ENCODE data around the gene PRR12. TPM values are rescaled to one million over a fixed set of nuclear protein-coding genes. Genes with fewer than 3 reads are reported as not detected.

Gene PRR12, protein sequence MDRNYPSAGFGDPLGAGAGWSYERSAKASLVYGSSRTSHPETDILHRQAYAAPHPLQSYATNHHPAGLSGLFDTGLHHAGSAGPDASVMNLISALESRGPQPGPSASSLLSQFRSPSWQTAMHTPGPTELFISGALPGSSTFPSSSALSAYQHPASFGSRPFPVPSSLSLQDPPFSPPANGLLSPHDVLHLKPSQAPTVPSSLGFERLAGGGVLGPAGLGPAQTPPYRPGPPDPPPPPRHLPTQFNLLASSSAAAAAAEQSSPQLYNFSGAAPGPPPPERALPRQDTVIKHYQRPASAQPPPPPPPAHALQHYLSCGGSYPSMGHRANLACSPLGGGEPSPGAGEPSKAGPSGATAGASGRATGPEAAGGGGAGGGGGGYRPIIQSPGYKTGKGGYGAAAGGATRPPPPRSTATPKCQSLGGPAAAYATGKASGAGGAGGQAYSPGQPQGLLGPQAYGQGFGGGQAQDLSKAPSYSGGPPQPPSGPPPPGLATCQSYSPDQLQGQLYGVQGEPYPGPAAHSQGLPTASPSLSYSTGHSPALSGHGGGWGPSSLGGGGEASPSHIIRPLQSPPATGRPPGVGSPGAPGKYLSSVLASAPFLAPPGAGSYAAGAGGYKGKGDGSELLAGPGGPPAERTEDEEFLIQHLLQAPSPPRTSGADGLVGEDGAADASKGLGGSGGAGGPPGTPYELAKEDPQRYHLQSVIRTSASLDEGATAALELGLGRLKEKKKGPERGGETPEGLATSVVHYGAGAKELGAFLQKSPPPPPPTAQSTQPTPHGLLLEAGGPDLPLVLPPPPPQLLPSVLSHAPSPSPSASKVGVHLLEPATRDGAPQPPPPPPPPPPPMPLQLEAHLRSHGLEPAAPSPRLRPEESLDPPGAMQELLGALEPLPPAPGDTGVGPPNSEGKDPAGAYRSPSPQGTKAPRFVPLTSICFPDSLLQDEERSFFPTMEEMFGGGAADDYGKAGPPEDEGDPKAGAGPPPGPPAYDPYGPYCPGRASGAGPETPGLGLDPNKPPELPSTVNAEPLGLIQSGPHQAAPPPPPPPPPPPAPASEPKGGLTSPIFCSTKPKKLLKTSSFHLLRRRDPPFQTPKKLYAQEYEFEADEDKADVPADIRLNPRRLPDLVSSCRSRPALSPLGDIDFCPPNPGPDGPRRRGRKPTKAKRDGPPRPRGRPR (N-terminal part only)
- 0.79 and 1.9 TPM in 2 replicates for total RNA-seq

DNA sequence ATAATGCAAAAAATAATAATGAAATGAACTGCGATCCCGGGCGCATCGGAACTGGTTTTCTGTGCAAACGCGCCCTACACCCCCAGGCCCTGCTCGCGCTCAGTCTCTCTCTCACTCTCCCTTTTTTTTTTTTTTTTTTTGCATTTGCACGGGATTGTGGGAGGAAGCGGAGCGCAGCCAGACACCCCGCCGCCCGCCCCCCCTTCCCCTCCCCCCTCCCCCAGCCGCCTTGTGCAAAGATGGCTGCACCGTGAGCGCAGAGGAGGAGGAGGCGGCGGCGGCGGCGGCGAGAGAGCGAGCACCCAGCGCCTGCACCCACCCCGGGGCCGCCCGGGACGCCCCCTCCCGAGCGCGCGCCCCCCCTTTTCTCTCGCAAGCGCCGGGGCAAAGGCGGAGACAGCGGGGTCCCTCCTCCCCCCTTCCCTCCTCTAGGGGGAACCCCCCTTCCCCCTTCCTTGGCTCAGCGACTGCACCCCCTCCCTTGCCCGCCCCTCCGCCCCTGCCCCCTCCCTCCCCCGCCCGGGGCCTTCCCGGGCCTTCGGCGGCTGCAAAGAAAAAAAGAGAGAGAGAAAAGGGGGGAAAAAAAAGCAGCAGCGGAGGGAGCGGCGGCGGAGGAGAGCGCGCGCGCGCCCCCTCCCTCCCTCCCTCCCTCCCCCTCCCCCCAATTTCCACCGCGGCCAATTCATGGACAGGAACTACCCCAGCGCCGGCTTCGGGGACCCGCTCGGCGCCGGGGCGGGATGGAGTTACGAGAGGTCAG is at the start of gene PRR12:
Gene PRR12 (plus strand): TSS at position 212 of the 760 bp plus-strand sequence. CDS start 473 bp downstream, at position 685.
- Histone ChIP-seq H3K27me3 (ENCODE audit: control insufficient read depth, insufficient read depth, low read length) (no peaks in the 10 kb centered on the region), H3K4me3 (ENCODE audit: low read depth, low read length) (peak within 1 kb of the TSS; percentile 45), H3K36me3 (ENCODE audit: control insufficient read depth, insufficient read depth, low read length) (peaks cover 14% of the 10 kb centered on the region)
- peak; percentile 59 for DNase-seq (ENCODE audit: low read depth)
- FAIRE-seq, result no peak
- no peak for TF ChIP-seq CTCF (IDR thresholded peaks at IDR 0.05; ENCODE audit: insufficient read depth, low read length, severe bottlenecking)

DNA sequence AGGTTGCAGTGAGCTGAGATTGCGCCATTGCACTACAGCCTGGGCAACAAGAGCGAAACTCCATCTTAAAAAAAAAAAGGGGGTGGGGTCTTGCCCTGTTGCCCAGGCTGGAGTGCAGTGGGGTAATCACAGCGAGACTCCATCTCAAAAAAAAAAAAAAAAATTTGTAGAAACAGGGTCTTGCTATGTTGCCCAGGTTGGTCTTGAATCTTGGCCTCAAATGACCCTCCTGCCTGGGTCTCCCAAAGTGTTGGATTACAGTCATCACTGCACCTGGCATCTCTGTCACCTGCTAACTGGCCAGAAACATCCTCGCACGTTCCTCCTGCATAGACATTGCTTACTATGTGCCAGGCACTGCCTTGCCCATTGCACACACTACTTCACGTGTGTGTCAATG is 49.1 kb upstream of the PRR12 start:
- DNase-seq (ENCODE audit: low read depth) (no peak), FAIRE-seq (peak; percentile 18)
- H3K27me3 ChIP-seq (ENCODE audit: control insufficient read depth, insufficient read depth, low read length), result no peaks in the 10 kb centered on the region
- no peaks in the 10 kb centered on the region for H3K36me3 ChIP-seq (ENCODE audit: control insufficient read depth, insufficient read depth, low read length)
- TF ChIP-seq CTCF (IDR thresholded peaks at IDR 0.05; ENCODE audit: insufficient read depth, low read length, severe bottlenecking), result no peak
- no peak overlapping the region for H3K4me3 ChIP-seq (ENCODE audit: low read depth, low read length)

DNA sequence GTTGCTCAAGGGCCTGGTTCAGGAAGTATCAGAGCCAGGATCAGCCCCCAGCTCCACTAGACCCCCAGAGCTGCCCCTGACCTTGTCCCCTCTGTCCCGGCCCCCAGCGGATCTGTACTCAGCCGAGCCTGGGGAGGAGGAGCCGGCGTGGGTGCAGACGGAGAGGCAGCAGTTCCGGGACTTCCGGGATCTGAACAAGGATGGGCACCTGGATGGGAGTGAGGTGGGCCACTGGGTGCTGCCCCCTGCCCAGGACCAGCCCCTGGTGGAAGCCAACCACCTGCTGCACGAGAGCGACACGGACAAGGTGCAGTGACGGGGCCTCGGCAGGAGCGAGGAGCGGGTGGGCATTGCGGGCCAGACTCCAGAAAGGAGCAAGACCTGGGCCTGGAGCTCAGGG is 48.5 kb upstream of the PRR12 start:
- no peak for TF ChIP-seq CTCF (IDR thresholded peaks at IDR 0.05; ENCODE audit: insufficient read depth, low read length, severe bottlenecking)
- FAIRE-seq (no peak), DNase-seq (ENCODE audit: low read depth) (no peak)
- no peaks in the 10 kb centered on the region for H3K36me3 ChIP-seq (ENCODE audit: control insufficient read depth, insufficient read depth, low read length)
- H3K27me3 ChIP-seq (ENCODE audit: control insufficient read depth, insufficient read depth, low read length), result no peaks in the 10 kb centered on the region
- no peak overlapping the region for H3K4me3 ChIP-seq (ENCODE audit: low read depth, low read length)

DNA sequence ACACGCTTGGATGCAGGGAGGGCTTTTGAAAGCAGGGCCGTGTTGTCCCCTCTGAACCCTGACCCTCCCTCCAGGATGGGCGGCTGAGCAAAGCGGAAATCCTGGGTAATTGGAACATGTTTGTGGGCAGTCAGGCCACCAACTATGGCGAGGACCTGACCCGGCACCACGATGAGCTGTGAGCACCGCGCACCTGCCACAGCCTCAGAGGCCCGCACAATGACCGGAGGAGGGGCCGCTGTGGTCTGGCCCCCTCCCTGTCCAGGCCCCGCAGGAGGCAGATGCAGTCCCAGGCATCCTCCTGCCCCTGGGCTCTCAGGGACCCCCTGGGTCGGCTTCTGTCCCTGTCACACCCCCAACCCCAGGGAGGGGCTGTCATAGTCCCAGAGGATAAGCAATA is 48.0 kb upstream of the PRR12 start:
- no peaks in the 10 kb centered on the region for H3K36me3 ChIP-seq (ENCODE audit: control insufficient read depth, insufficient read depth, low read length)
- no peak overlapping the region for H3K4me3 ChIP-seq (ENCODE audit: low read depth, low read length)
- no peak for DNase-seq (ENCODE audit: low read depth)
- no peak for FAIRE-seq
- no peak for TF ChIP-seq CTCF (IDR thresholded peaks at IDR 0.05; ENCODE audit: insufficient read depth, low read length, severe bottlenecking)
- no peaks in the 10 kb centered on the region for H3K27me3 ChIP-seq (ENCODE audit: control insufficient read depth, insufficient read depth, low read length)

- FAIRE-seq (no peak), DNase-seq (ENCODE audit: low read depth) (no peak)
- Histone ChIP-seq H3K4me3 (ENCODE audit: low read depth, low read length) (no peak overlapping the region), H3K27me3 (ENCODE audit: control insufficient read depth, insufficient read depth, low read length) (no peaks in the 10 kb centered on the region), H3K36me3 (ENCODE audit: control insufficient read depth, insufficient read depth, low read length) (no peaks in the 10 kb centered on the region)
- no peak for TF ChIP-seq CTCF (IDR thresholded peaks at IDR 0.05; ENCODE audit: insufficient read depth, low read length, severe bottlenecking)
Measured at GRCh38 chr19:49544154-49544553, 46.8 kb upstream of the PRR12 start.
